K562 (cell line): ENCODE results near the gene CXCL12. TPM values are rescaled to one million over a fixed set of nuclear protein-coding genes. Genes with fewer than 3 reads are reported as not detected.

ENCODE experiments used
- ATAC-seq: fragments of 200-7000 bp; cut with Tn5 transposase; 3 replicates; pipeline ENCODE4 v1.9.1; 2020; ENCODE audit warnings: moderate library complexity
- BruUV-seq: library from RNA; stranded (reverse); fragments of 400-500 nt; replicated peaks from 2 replicates; lab custom pipeline; 2021; lab: Mats Ljungman, UMichigan
- CTCF ChIA-PET: fragments of 300-600 bp; formaldehyde crosslinking; extraction: SDS; loops from one replicate; lab custom pipeline; 2021; ENCODE audit warnings: low intra/inter-chr PET ratio; lab: Yijun Ruan, JAX
- POLR2A ChIA-PET: fragments of 300-600, 350-650 bp; sonication (Branson Sonifier 250); formaldehyde crosslinking; extraction: SDS; loops from one replicate; lab custom pipeline; 2021; ENCODE audit warnings: antibody characterized with exemption, inconsistent platforms; lab: Yijun Ruan, JAX
- DNase-seq, 4 experiments: peaks; one replicate each; pipeline versions ENCODE4 v3.0.0 to v3.0.0-alpha.2; 2011 to 2018; ENCODE audit warnings: low spot score in 3 of 4, mixed read lengths in 3 of 4; ENCODE audit errors: extremely low read depth in 1 of 4
- FAIRE-seq: peaks from 2 replicates; lab custom pipeline; 2011; peaks lifted over from hg19 to GRCh38; lab: Jason Lieb, UNC
- H2AFZ ChIP-seq: 2 replicates; pipeline ENCODE4 v1.6.0; 2011; ENCODE audit warnings: low read depth, low read length, control low read depth, inconsistent platforms
- H3K27ac ChIP-seq: fragments of 200-600 bp; 3 replicates; pipeline ENCODE4 v1.8.0; 2011; ENCODE audit warnings: low read depth, mild to moderate bottlenecking, control low read depth, inconsistent platforms, low read length, moderate library complexity, mixed read lengths; ENCODE audit errors: extremely low read depth
- H3K27me3 ChIP-seq, 2 experiments: fragments of 300-600 bp in 1 of 2; 2 replicates in 1 of 2; 3 replicates in 1 of 2; pipeline versions ENCODE4 v1.6.0 to v1.8.0; 2011; ENCODE audit warnings: inconsistent platforms in 2 of 2, low read length in 2 of 2, mild to moderate bottlenecking in 1 of 2, mixed read lengths in 1 of 2, moderate library complexity in 1 of 2; ENCODE audit not compliant: control insufficient read depth in 2 of 2, insufficient read depth in 2 of 2
- H3K36me3 ChIP-seq: fragments of 300-600 bp; 3 replicates; pipeline ENCODE4 v1.8.0; 2011; ENCODE audit warnings: mild to moderate bottlenecking, low read length, inconsistent platforms; ENCODE audit not compliant: control insufficient read depth, insufficient read depth
- H3K4me1 ChIP-seq, 2 experiments: fragments of 200-600 bp in 1 of 2; replicated peaks in 1 of 2; 2 replicates in 1 of 2; 3 replicates in 1 of 2; pipeline versions ENCODE4 v1.5.1 to v1.8.0; 2011; ENCODE audit warnings: inconsistent platforms in 2 of 2, low read length in 2 of 2, mild to moderate bottlenecking in 1 of 2, mixed read lengths in 1 of 2, moderate library complexity in 1 of 2; ENCODE audit not compliant: control insufficient read depth in 2 of 2, insufficient read depth in 2 of 2
- H3K4me2 ChIP-seq: 2 replicates; pipeline ENCODE4 v1.6.1; 2011; ENCODE audit warnings: low read length, control low read depth, inconsistent platforms, mixed read lengths; ENCODE audit not compliant: insufficient read depth
- H3K4me3 ChIP-seq: fragments of 200-600 bp; sonication (generic), shearing (Covaris generic); 2 replicates; pipeline ENCODE4 v1.5.1; 2016; ENCODE audit warnings: control low read depth, inconsistent platforms
- H3K79me2 ChIP-seq: fragments of 200-600 bp; 3 replicates; pipeline ENCODE4 v1.8.0; 2011; ENCODE audit warnings: low read length, inconsistent platforms; ENCODE audit not compliant: control insufficient read depth, insufficient read depth
- H3K9ac ChIP-seq, 2 experiments: 2 replicates each; pipeline versions ENCODE4 v1.6.0 to v1.6.1; 2011; ENCODE audit warnings: low read depth in 2 of 2, low read length in 2 of 2, control low read depth in 1 of 2, inconsistent platforms in 1 of 2, mild to moderate bottlenecking in 1 of 2, mixed read lengths in 1 of 2; ENCODE audit not compliant: insufficient read depth in 1 of 2
- H3K9me1 ChIP-seq: one replicate; pipeline ENCODE4 v1.6.0; 2011; ENCODE audit warnings: inconsistent platforms, mild to moderate bottlenecking, low read length, moderate library complexity; ENCODE audit not compliant: control insufficient read depth, insufficient read depth
- H3K9me3 ChIP-seq: replicated peaks from 2 replicates; pipeline ENCODE4 v1.5.1; 2011; ENCODE audit warnings: low read depth, low read length, inconsistent platforms; ENCODE audit not compliant: control insufficient read depth, insufficient read depth
- H4K20me1 ChIP-seq: replicated peaks from 2 replicates; pipeline ENCODE4 v1.6.1; 2011; ENCODE audit warnings: low read length, inconsistent platforms, mixed read lengths; ENCODE audit not compliant: control insufficient read depth, insufficient read depth
- ETV6 ChIP-seq, 3 experiments: fragments of 150-350 bp in 1 of 3; sonication (generic) in 1 of 3; formaldehyde crosslinking in 1 of 3; IDR thresholded peaks; 2 replicates each; pipeline versions ENCODE4 v1.6.1 to v1.8.0; 2014 to 2022; ENCODE audit warnings: borderline replicate concordance in 2 of 3, low read depth in 2 of 3, antibody characterized with exemption in 1 of 3, low read length in 1 of 3, mild to moderate bottlenecking in 1 of 3, missing genetic modification reagents in 1 of 3
- HBP1 ChIP-seq: fragments of 450-650 bp; formaldehyde crosslinking; IDR thresholded peaks from 2 replicates; pipeline ENCODE4 v1.4.0; 2022; ENCODE audit warnings: missing genetic modification characterization
- HSF4 ChIP-seq: fragments of 250-450 bp; sonication (Bioruptor Pico); IDR thresholded peaks from 2 replicates; pipeline ENCODE4 v2.1.2; 2022; ENCODE audit warnings: mild to moderate bottlenecking, moderate library complexity, borderline replicate concordance
- RBBP5 ChIP-seq: fragments of 200-600 bp; sonication (generic); IDR thresholded peaks from 2 replicates; pipeline ENCODE4 v1.6.1; 2012; ENCODE audit warnings: borderline replicate concordance, mild to moderate bottlenecking, low read length, control low read depth, inconsistent platforms; ENCODE audit not compliant: insufficient read depth, poor library complexity, severe bottlenecking
- SFPQ ChIP-seq: fragments of 200-400 bp; formaldehyde crosslinking; IDR thresholded peaks from 2 replicates; pipeline ENCODE4 v1.6.1; 2017; ENCODE audit warnings: mild to moderate bottlenecking, low read depth, low read length, moderate library complexity
- TCF7 ChIP-seq: sonication (generic); IDR thresholded peaks from 2 replicates; pipeline ENCODE4 v1.6.1; 2016; ENCODE audit warnings: antibody characterized with exemption, borderline replicate concordance
- TGIF2 ChIP-seq: sonication (generic); formaldehyde crosslinking; IDR thresholded peaks from 2 replicates; pipeline ENCODE4 v1.8.1; 2022; ENCODE audit warnings: mild to moderate bottlenecking, missing genetic modification reagents, moderate library complexity
- TOE1 ChIP-seq, 2 experiments: fragments of 450-650 bp in 1 of 2; sonication (generic) in 1 of 2; formaldehyde crosslinking in 1 of 2; IDR thresholded peaks; 2 replicates each; pipeline versions ENCODE4 v1.7.1 to v1.8.0; 2016 to 2022; ENCODE audit warnings: borderline replicate concordance in 2 of 2, mild to moderate bottlenecking in 2 of 2, antibody characterized with exemption in 1 of 2, inconsistent platforms in 1 of 2, low read depth in 1 of 2, missing genetic modification reagents in 1 of 2, moderate library complexity in 1 of 2
- UBTF ChIP-seq, 2 experiments: IDR thresholded peaks; 2 replicates each; pipeline ENCODE4 v1.6.1; 2012; ENCODE audit warnings: improper control_type of control experiment in 2 of 2, low read depth in 2 of 2, low read length in 2 of 2, borderline replicate concordance in 1 of 2
- ZNF589 ChIP-seq: fragments of 200-800 bp; sonication (Bioruptor generic); IDR thresholded peaks from 2 replicates; pipeline ENCODE4 v1.6.1; 2016; ENCODE audit warnings: low read depth, missing genetic modification characterization, missing compliant biosample characterization
- WGBS: fragments of 100-300 bp; shearing (Covaris generic); methylation state at CpG from one replicate; pipeline ENCODE4 v1.1.6; 2016; ENCODE audit warnings: low coverage, mixed read lengths; ENCODE audit not compliant: insufficient coverage; ENCODE audit errors: missing lambda C conversion rate; 5-methylcytosine and 5-hydroxymethylcytosine counted together
- in situ Hi-C: fragments of 300-500 bp; cut with MboI; formaldehyde crosslinking; loops from 4 replicates; pipeline ENCODE4 v1.15.0; 2018; ENCODE audit warnings: inconsistent platforms, mixed read lengths
- intact Hi-C: fragments of 100-400 bp; cut with micrococcal nuclease; formaldehyde crosslinking; loops from 2 replicates; pipeline ENCODE4 v1.14.2; 2022
- polyA plus RNA-seq, 8 experiments: library from polyadenylated mRNA; depleted of rRNA in 4 of 8; stranded (reverse) in 5 of 8; unstranded in 3 of 8; fragments of >200 nt; fragmentation: Nextera tagmentation in 2 of 8; fragmentation: Illumina TruSeq in 1 of 8; extraction: Ambion mirVana in 2 of 8; extraction: Trizol in 1 of 8; gene quantifications; 2 replicates each; pipeline versions ENCODE4 v1.2.1 to v1.2.3, GENCODE V29; 2011 to 2014; ENCODE audit warnings: inconsistent platforms in 1 of 8, missing spikeins in 1 of 8
- total RNA-seq, 7 experiments: library from RNA; depleted of rRNA in 6 of 7; stranded (reverse); fragments of >200 nt in 6 of 7; fragmentation: Illumina TruSeq in 2 of 7; extraction: Trizol in 2 of 7; gene quantifications; 2 replicates each; pipeline versions ENCODE4 v1.2.1 to v1.2.3, GENCODE V29; 2011 to 2021; ENCODE audit warnings: low replicate concordance in 1 of 7

CXCL12 gene
- total and polyA plus RNA-seq, 9 of the 15 experiments (the other 6 are each of a cell fraction or from before 2014, with no cell fraction given): 0.18 TPM; not detected in 8

- TF ChIP-seq HBP1 (CRISPR knock-in tag) (no peak), UBTF (IDR thresholded peaks at IDR 0.05; ENCODE audit: borderline replicate concordance in 1 of 2, low read depth in 2 of 2, low read length in 2 of 2) (no peak), HSF4 (CRISPR knock-in tag) (no peak), TGIF2 (no peak)
These were observed 5.0 kb downstream of the CXCL12 start (continued) for GRCh38 chr10:44379907-44380306.

GRCh38 chr10:44378626-44379025 is 6.3 kb downstream of the CXCL12 start:
- Histone ChIP-seq H3K27ac (no peak overlapping the region), H3K4me1 (no peaks in the 10 kb centered on the region), H2AFZ (no peak overlapping the region), H3K36me3 (no peaks in the 10 kb centered on the region), H3K4me3 (no peak overlapping the region), H4K20me1 (peaks cover 10% of the 10 kb centered on the region; the same call in 1 of the 2 replicates), H3K27me3 (peaks cover 12 to 64% of the 10 kb centered on the region in 2 experiments; a peak in 4 of 5 replicates), H3K9me3 (no peaks in the 10 kb centered on the region), H3K9me1 (no peaks in the 10 kb centered on the region), H3K9ac (no peak overlapping the region), H3K79me2 (no peaks in the 10 kb centered on the region)
- POLR2A ChIA-PET: interaction anchor here (1.1 kb wide), 1 partner anchor 18 kb away, joined by 3 read pairs; no protein-coding TSS in a partner anchor
- no TSS peak for BruUV-seq
- CTCF ChIA-PET: no interaction called here
- under 1% methylated on average over 14 of the region's 14 CpGs for WGBS
- in situ Hi-C loops: no loop called here
- DNase-seq (no peak), FAIRE-seq (no peak), ATAC-seq (no peak)
- no peak for TF ChIP-seq TOE1 (IDR thresholded peaks at IDR 0.05; ENCODE audit: borderline replicate concordance)
- no peak for TF ChIP-seq TOE1 (CRISPR knock-in tag; IDR thresholded peaks at IDR 0.05; ENCODE audit: borderline replicate concordance, low read depth)
- TF ChIP-seq TCF7: no peak
- no peak for TF ChIP-seq SFPQ
- no peak for TF ChIP-seq ZNF589
- no peak for TF ChIP-seq ETV6 (IDR thresholded peaks at IDR 0.05; ENCODE audit: borderline replicate concordance in 1 of 2, low read depth in 2 of 2, low read length in 1 of 2)
- TF ChIP-seq ETV6 (CRISPR knock-in tag; IDR thresholded peaks at IDR 0.05; ENCODE audit: borderline replicate concordance): no peak
- no peak for TF ChIP-seq RBBP5
- TF ChIP-seq, all 486 proteins: peak for 0
- intact Hi-C loops: no loop called here
- H3K4me2 ChIP-seq: no peak overlapping the region
